ENCODE data around the gene IQSEC3.
A peak's percentile ranks its signal among the peaks of the same experiment; 100 is the strongest.
"Not testable (repeated sequence)": the region's sequence is repeated elsewhere in the genome, so short reads cannot be mapped to it uniquely, and the experiment has no call there.

The IQSEC3 gene

GRCh38 chr12:66428-66781 is at the start of gene IQSEC3:
Gene IQSEC3, plus strand, starts transcription at chr12:66767. Its CDS starts 116 bp downstream, at chr12:66883.
- DNase-seq = not testable (repeated sequence)

GRCh38 chr12:17370-18340 is 48.9 kb upstream of the IQSEC3 start:
- DNase-seq = not testable (repeated sequence)

GRCh38 chr12:18821-19567 is 47.6 kb upstream of the IQSEC3 start:
- DNase-seq = not testable (repeated sequence)

- DNase-seq = not testable (repeated sequence)
Observed at GRCh38 chr12:19906-20305, 46.7 kb upstream of the IQSEC3 start.

- DNase-seq = no peak
Observed at GRCh38 chr12:20757-21156, 45.8 kb upstream of the IQSEC3 start.

- DNase-seq = no peak
Observed at GRCh38 chr12:21301-22189, 45.0 kb upstream of the IQSEC3 start.

- no peak for DNase-seq
Observed at GRCh38 chr12:22190-22529, 44.4 kb upstream of the IQSEC3 start.

GRCh38 chr12:22530-23201 is 43.9 kb upstream of the IQSEC3 start:
- no peak for DNase-seq

GRCh38 chr12:27904-28303 is 38.7 kb upstream of the IQSEC3 start:
- DNase-seq = not testable (repeated sequence)

- not testable (repeated sequence) for DNase-seq
Observed at GRCh38 chr12:38775-39174, 27.8 kb upstream of the IQSEC3 start.

GRCh38 chr12:39555-40265 is 26.9 kb upstream of the IQSEC3 start:
- peak in 1 of 2 donors; percentile 15 for DNase-seq

GRCh38 chr12:44352-44751 is 22.2 kb upstream of the IQSEC3 start:
- DNase-seq = not testable (repeated sequence)

- not testable (repeated sequence) for DNase-seq
Observed at GRCh38 chr12:45235-45990, 21.2 kb upstream of the IQSEC3 start.

GRCh38 chr12:45991-46358 is 20.6 kb upstream of the IQSEC3 start:
- DNase-seq = not testable (repeated sequence)

- not testable (repeated sequence) for DNase-seq
Observed at GRCh38 chr12:46542-46941, 20.0 kb upstream of the IQSEC3 start.

- DNase-seq = not testable (repeated sequence)
Observed at GRCh38 chr12:47699-48226, 18.8 kb upstream of the IQSEC3 start.

GRCh38 chr12:49149-49548 is 17.4 kb upstream of the IQSEC3 start:
- DNase-seq = not testable (repeated sequence)

GRCh38 chr12:51087-51486 is 15.5 kb upstream of the IQSEC3 start:
- DNase-seq = not testable (repeated sequence)

GRCh38 chr12:51962-52361 is 14.6 kb upstream of the IQSEC3 start:
- not testable (repeated sequence) for DNase-seq
